ENCODE results near the gene LCN9. TPM values are rescaled to one million over a fixed set of nuclear protein-coding genes. Genes with fewer than 3 reads are reported as not detected.

Gene LCN9
- total and polyA plus RNA-seq, 12 donors, result not detected

DNA sequence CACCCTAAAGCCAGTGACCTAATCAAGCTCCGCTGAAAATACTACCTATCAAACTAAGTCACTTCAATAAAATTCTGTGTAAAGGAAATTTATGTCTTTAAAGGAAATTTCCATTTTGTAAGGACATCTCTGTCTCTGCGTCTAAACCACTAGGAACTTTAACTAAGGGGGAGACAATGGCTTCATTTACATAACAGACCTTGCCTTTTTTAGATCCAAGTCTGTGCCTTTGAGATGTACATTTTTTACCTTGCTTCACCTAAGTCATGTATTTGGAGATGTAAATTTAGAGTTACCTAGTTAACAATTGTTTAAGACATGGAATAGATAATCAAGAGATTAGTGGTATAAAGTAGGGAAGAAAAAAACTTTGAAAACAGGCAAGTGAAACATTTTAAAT is 13.6 kb upstream of the LCN9 start:
- peaks cover 0 to 10% (median 0%) of the 10 kb centered on the region in 7 donors for H3K27me3 ChIP-seq
- intact Hi-C loops (cut with DNase I), result no loop called here
- peaks cover 0 to 64% (median 32%) of the 10 kb centered on the region in 11 donors for H3K9me3 ChIP-seq
- H3K4me3 ChIP-seq, result no peak overlapping the region
- ATAC-seq (no peak), DNase-seq (no peak)
- H3K27ac ChIP-seq, result no peak overlapping the region
- H3K36me3 ChIP-seq, result no peaks in the 10 kb centered on the region
- H3K4me1 ChIP-seq, result no peaks in the 10 kb centered on the region
- no peak for TF ChIP-seq CTCF (IDR thresholded peaks at IDR 0.05)
- 70 to 77% methylated on average over 2 of the region's 2 CpGs for WGBS, 2 donors

DNA sequence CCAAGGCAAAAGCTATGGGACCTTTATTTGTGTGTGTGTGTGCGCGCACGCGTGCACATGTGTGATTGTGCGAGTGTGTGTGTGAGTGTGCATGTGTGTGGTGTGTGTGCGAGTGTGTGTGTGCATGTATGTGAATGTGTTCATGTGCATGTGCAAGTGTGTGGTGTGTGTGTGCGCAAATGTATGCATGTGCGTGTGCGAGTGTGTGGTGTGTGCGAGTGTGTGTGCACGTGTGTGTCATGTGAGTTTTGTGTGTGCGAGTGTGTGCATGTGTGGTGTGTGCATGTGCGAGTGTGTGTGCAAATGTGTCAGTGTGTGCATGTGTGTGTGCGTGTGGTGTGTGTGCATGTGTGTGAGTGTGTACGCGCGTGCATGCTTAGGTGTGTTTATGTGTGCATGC is 12.7 kb upstream of the LCN9 start:
- intact Hi-C loops (cut with DNase I), result no loop called here
- H3K4me3 ChIP-seq, result no peak overlapping the region
- WGBS, 2 donors, result 92 to 93% methylated on average over 17 of the region's 17 CpGs
- H3K9me3 ChIP-seq, result peaks cover 0 to 55% (median 23%) of the 10 kb centered on the region in 11 donors
- H3K27ac ChIP-seq, result no peak overlapping the region
- no peak for TF ChIP-seq CTCF (IDR thresholded peaks at IDR 0.05)
- DNase-seq, result no peak
- H3K27me3 ChIP-seq, result peaks cover 0 to 15% (median 6%) of the 10 kb centered on the region in 7 donors
- ATAC-seq, result no peak
- H3K4me1 ChIP-seq, result no peaks in the 10 kb centered on the region
- no peaks in the 10 kb centered on the region for H3K36me3 ChIP-seq

DNA sequence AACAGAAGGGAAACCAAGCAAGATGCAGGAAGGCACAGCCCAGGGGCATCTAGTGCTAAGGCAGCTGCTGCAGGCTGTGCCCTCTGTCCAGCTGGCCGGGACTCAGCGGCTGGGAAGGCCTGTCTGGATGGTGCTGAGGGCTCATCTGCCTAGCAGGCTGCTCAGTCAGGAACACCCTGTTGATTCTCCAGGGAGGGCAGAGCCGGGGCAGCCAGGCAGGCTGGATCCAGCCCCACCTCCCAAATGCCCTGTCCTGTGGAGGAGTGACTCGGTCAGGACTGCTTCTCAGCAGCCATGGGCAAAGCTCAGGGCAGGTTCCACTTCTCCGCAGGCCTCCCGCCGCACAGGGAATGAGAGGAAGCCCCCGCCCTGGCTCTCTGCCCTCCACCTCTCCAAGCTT is 7.8 kb upstream of the LCN9 start:
- H3K27ac ChIP-seq, result no peak overlapping the region
- no peak for ATAC-seq
- H3K4me1 ChIP-seq, result no peaks in the 10 kb centered on the region
- H3K36me3 ChIP-seq, result no peaks in the 10 kb centered on the region
- intact Hi-C loops (cut with DNase I), result loop anchor here in 1 of 10 donors (5.0 kb wide), 1 partner anchor 528 kb away; no protein-coding TSS in a partner anchor
- H3K9me3 ChIP-seq, result peaks cover 0 to 7% (median 0%) of the 10 kb centered on the region in 11 donors
- H3K27me3 ChIP-seq, result peaks cover 0 to 32% (median 9%) of the 10 kb centered on the region in 7 donors
- no peak overlapping the region for H3K4me3 ChIP-seq
- no peak for TF ChIP-seq CTCF (IDR thresholded peaks at IDR 0.05)
- no peak for DNase-seq
- 75 to 82% methylated on average over 8 of the region's 8 CpGs for WGBS, 2 donors

- H3K27me3 ChIP-seq, result peaks cover 0 to 38% (median 12%) of the 10 kb centered on the region in 7 donors
- WGBS, 2 donors, result 88 to 90% methylated on average over 15 of the region's 15 CpGs
- ATAC-seq (no peak), DNase-seq (no peak)
- H3K4me3 ChIP-seq, result no peak overlapping the region
- no peak overlapping the region for H3K27ac ChIP-seq
- no peak for TF ChIP-seq CTCF (IDR thresholded peaks at IDR 0.05)
- H3K9me3 ChIP-seq, result peaks cover 0 to 6% (median 0%) of the 10 kb centered on the region in 11 donors
- H3K36me3 ChIP-seq, result no peaks in the 10 kb centered on the region
- H3K4me1 ChIP-seq, result no peaks in the 10 kb centered on the region
- intact Hi-C loops (cut with DNase I), result loop anchor here in 1 of 10 donors (5.0 kb wide), 1 partner anchor 530 kb away; no protein-coding TSS in a partner anchor
These were observed 5.7 kb upstream of the LCN9 start for GRCh38 chr9:135657416-135657815.

Data from heart right ventricle (tissue), 16 donors.